ENCODE results near the gene MAP10. TPM values are rescaled to one million over a fixed set of nuclear protein-coding genes. Genes with fewer than 3 reads are reported as not detected.
A peak's percentile ranks its signal among the peaks of the same experiment; 100 is the strongest.

The MAP10 gene
- 1 to 10 TPM; 1.0 to 1.6 (median 1.4) TPM for total RNA-seq

GRCh38 chr1:232805269-232806185 is at the start of gene MAP10:
TSS of gene MAP10 (plus strand) at chr1:232805416. CDS start at chr1:232805450, 34 bp downstream.
- no peak for DNase-seq (ENCODE audit: extremely low spot score)
- no peaks in the 10 kb centered on the region for H3K27me3 ChIP-seq
- TF ChIP-seq CTCF (IDR thresholded peaks at IDR 0.05) (no peak), POLR2AphosphoS5 (IDR thresholded peaks at IDR 0.05) (peak; percentile 35 to 51)
- peaks cover 0 to 7% (median 6%) of the 10 kb centered on the region in 4 donors for H3K9me3 ChIP-seq
- no peaks in the 10 kb centered on the region for H3K36me3 ChIP-seq
- H3K4me3 ChIP-seq, result peak within 1 kb of the TSS; percentile 73 to 82 (median 74)
- H3K27ac ChIP-seq (replicated peaks in 1 of 4), result peak within 1 kb of the TSS; percentile 70 to 81 (median 76)
- WGBS, result 10% methylated on average over 27 of the region's 75 CpGs
- intact Hi-C loops (cut with DNase I), result no loop called here
- H3K4me1 ChIP-seq, result peaks cover 12 to 23% (median 18%) of the 10 kb centered on the region in 4 donors

- Histone ChIP-seq H3K27ac (replicated peaks in 1 of 4) (peak overlapping the region in 2 of 4 donors; percentile 76 to 83), H3K9me3 (no peaks in the 10 kb centered on the region), H3K4me3 (no peak overlapping the region), H3K36me3 (no peaks in the 10 kb centered on the region), H3K4me1 (peaks cover 6 to 41% (median 40%) of the 10 kb centered on the region in 4 donors), H3K27me3 (no peaks in the 10 kb centered on the region)
- no peak for DNase-seq (ENCODE audit: extremely low spot score)
- no peak for TF ChIP-seq EP300 (IDR thresholded peaks at IDR 0.05)
- 59% methylated on average over 4 of the region's 4 CpGs for WGBS
- intact Hi-C loops (cut with DNase I), result no loop called here
Observed at GRCh38 chr1:232764458-232765251, 40.6 kb upstream of the MAP10 start.

GRCh38 chr1:232765542-232765941 is 39.7 kb upstream of the MAP10 start:
- peak overlapping the region in 3 of 4 donors; percentile 65 to 83 (median 76) for H3K27ac ChIP-seq (replicated peaks in 1 of 4)
- no peaks in the 10 kb centered on the region for H3K27me3 ChIP-seq
- H3K36me3 ChIP-seq, result no peaks in the 10 kb centered on the region
- intact Hi-C loops (cut with DNase I), result no loop called here
- DNase-seq (ENCODE audit: extremely low spot score), result no peak
- peaks cover 6 to 41% (median 40%) of the 10 kb centered on the region in 4 donors for H3K4me1 ChIP-seq
- TF ChIP-seq POLR2AphosphoS5 (IDR thresholded peaks at IDR 0.05), result no peak
- TF ChIP-seq CTCF (IDR thresholded peaks at IDR 0.05), result no peak
- TF ChIP-seq POLR2A (IDR thresholded peaks at IDR 0.05; ENCODE audit: low read depth), result no peak
- TF ChIP-seq EP300 (IDR thresholded peaks at IDR 0.05), result no peak
- 76% methylated on average over 6 of the region's 6 CpGs for WGBS
- no peaks in the 10 kb centered on the region for H3K9me3 ChIP-seq
- no peak overlapping the region for H3K4me3 ChIP-seq

- intact Hi-C loops (cut with DNase I), result no loop called here
- H3K4me3 ChIP-seq, result no peak overlapping the region
- no peaks in the 10 kb centered on the region for H3K36me3 ChIP-seq
- peaks cover 6 to 41% (median 40%) of the 10 kb centered on the region in 4 donors for H3K4me1 ChIP-seq
- no peak for DNase-seq (ENCODE audit: extremely low spot score)
- peak overlapping the region; percentile 65 to 83 (median 78) for H3K27ac ChIP-seq (replicated peaks in 1 of 4)
- H3K27me3 ChIP-seq, result no peaks in the 10 kb centered on the region
- H3K9me3 ChIP-seq, result no peaks in the 10 kb centered on the region
- 36% methylated on average over 8 of the region's 8 CpGs for WGBS
- no peak for TF ChIP-seq CTCF (IDR thresholded peaks at IDR 0.05)
- TF ChIP-seq POLR2A (IDR thresholded peaks at IDR 0.05; ENCODE audit: low read depth), result no peak
- peak in 1 of 2 donors; percentile 15 for TF ChIP-seq POLR2AphosphoS5 (IDR thresholded peaks at IDR 0.05)
- no peak for TF ChIP-seq EP300 (IDR thresholded peaks at IDR 0.05)
Observed at GRCh38 chr1:232766241-232766890, 38.9 kb upstream of the MAP10 start.

Measured in esophagus muscularis mucosa (tissue), 4 donors.